GM23338 (cell line): ENCODE measurements around the gene NAA30.

Experiments
- CREB1 ChIP-seq: fragments of 250-450 bp; sonication (Bioruptor Pico); IDR thresholded peaks from 2 replicates; pipeline ENCODE4 v1.5.0; 2020; ENCODE audit warnings: low read depth, mild to moderate bottlenecking, moderate library complexity
- CTCF ChIP-seq, 2 experiments: fragments of 200-600 bp in 1 of 2; sonication (generic) in 1 of 2; conservative IDR thresholded peaks; 2 replicates each; pipeline versions ENCODE4 v1.5.1 to v1.6.1; 2016 to 2017; ENCODE audit warnings: antibody characterized with exemption in 2 of 2, low read depth in 2 of 2, mild to moderate bottlenecking in 2 of 2, moderate library complexity in 1 of 2
- EZH2 ChIP-seq: fragments of 200-600 bp; sonication (generic); IDR thresholded peaks from one replicate; pipeline ENCODE4 v1.8.0; 2017; ENCODE audit warnings: antibody characterized with exemption, mild to moderate bottlenecking, low read depth; ENCODE audit not compliant: unreplicated experiment
- EZH2phosphoT487 ChIP-seq: fragments of 200-600 bp; sonication (generic); IDR thresholded peaks from one replicate; pipeline ENCODE4 v1.8.1; 2018; ENCODE audit warnings: antibody characterized with exemption; ENCODE audit not compliant: unreplicated experiment
- JUNB ChIP-seq: IDR thresholded peaks from one replicate; pipeline ENCODE4 v1.6.1; 2016; ENCODE audit warnings: antibody characterized with exemption; ENCODE audit not compliant: unreplicated experiment
- POLR2AphosphoS5 ChIP-seq: IDR thresholded peaks from 2 replicates; pipeline ENCODE4 v1.6.1; 2016; ENCODE audit warnings: antibody characterized with exemption, low read depth
- REST ChIP-seq: IDR thresholded peaks from one replicate; pipeline ENCODE4 v1.6.1; 2018; ENCODE audit warnings: antibody characterized with exemption; ENCODE audit not compliant: unreplicated experiment
- STAT1 ChIP-seq: IDR thresholded peaks from one replicate; pipeline ENCODE4 v1.6.1; 2016; ENCODE audit warnings: antibody characterized with exemption; ENCODE audit not compliant: unreplicated experiment
- ZNF114 ChIP-seq: fragments of 250-450 bp; sonication (Bioruptor Pico); IDR thresholded peaks from 2 replicates; pipeline ENCODE4 v1.5.0; 2020; ENCODE audit warnings: mild to moderate bottlenecking, moderate library complexity
- ZNF331 ChIP-seq: fragments of 250-450 bp; sonication (Bioruptor Pico); IDR thresholded peaks from 2 replicates; pipeline ENCODE4 v1.5.0; 2020; ENCODE audit warnings: low read depth, mild to moderate bottlenecking, moderate library complexity
- ZNF462 ChIP-seq: fragments of 250-450 bp; sonication (Bioruptor Pico); IDR thresholded peaks from 2 replicates; pipeline ENCODE4 v1.5.0; 2020; ENCODE audit warnings: mild to moderate bottlenecking, moderate library complexity
- TF ChIP-seq, protein P1 (sequence below): IDR thresholded peaks from 2 replicates; pipeline ENCODE4 v1.6.1; 2016; ENCODE audit warnings: antibody characterized with exemption

- no peak for TF ChIP-seq EZH2
- no peak for TF ChIP-seq EZH2phosphoT487
- no peak for TF ChIP-seq CTCF (conservative IDR thresholded peaks at IDR 0.05; ENCODE audit: low read depth in 2 of 2)
- TF ChIP-seq REST = no peak
- no peak for TF ChIP-seq POLR2AphosphoS5
- TF ChIP-seq CREB1 (CRISPR knock-in tag) = no peak
- no peak for TF ChIP-seq JUNB
- no peak for TF ChIP-seq ZNF331
- TF ChIP-seq, protein P1, sequence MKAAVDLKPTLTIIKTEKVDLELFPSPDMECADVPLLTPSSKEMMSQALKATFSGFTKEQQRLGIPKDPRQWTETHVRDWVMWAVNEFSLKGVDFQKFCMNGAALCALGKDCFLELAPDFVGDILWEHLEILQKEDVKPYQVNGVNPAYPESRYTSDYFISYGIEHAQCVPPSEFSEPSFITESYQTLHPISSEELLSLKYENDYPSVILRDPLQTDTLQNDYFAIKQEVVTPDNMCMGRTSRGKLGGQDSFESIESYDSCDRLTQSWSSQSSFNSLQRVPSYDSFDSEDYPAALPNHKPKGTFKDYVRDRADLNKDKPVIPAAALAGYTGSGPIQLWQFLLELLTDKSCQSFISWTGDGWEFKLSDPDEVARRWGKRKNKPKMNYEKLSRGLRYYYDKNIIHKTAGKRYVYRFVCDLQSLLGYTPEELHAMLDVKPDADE = no peak
- TF ChIP-seq ZNF462 (CRISPR knock-in tag) = no peak
- no peak for TF ChIP-seq STAT1
- TF ChIP-seq ZNF114 (CRISPR knock-in tag) = no peak
Measured at GRCh38 chr14:57380935-57381334, 9.5 kb upstream of the NAA30 start.
